Activated CD4-positive, alpha-beta T cell treated with anti-CD3 and anti-CD28 coated beads, Interleukin-2, amount 50 U/mL, for 24 hours (primary cell): ENCODE results near the gene STX8.

Experiments used
- DNase-seq, 2 donors: peaks; one replicate each; pipeline ENCODE4 v3.0.0-alpha.2; 2020; ENCODE audit warnings: low read depth in 1 of 2, low spot score in 1 of 2

Gene STX8

GRCh38 chr17:9446528-9446927 is 129.1 kb downstream of the STX8 start:
- DNase-seq, result no peak

GRCh38 chr17:9445424-9445823 is 130.2 kb downstream of the STX8 start:
- no peak for DNase-seq

- no peak for DNase-seq
Measured at GRCh38 chr17:9444687-9445086, 130.9 kb downstream of the STX8 start.

- DNase-seq, result no peak
Measured at GRCh38 chr17:9443811-9444210, 131.8 kb downstream of the STX8 start.

GRCh38 chr17:9439851-9440250 is 135.8 kb downstream of the STX8 start:
- no peak for DNase-seq

GRCh38 chr17:9436630-9437029 is 139.0 kb downstream of the STX8 start:
- no peak for DNase-seq

GRCh38 chr17:9435165-9435564 is 140.5 kb downstream of the STX8 start:
- no peak for DNase-seq

- DNase-seq, result no peak
Measured at GRCh38 chr17:9434642-9435057, 141.0 kb downstream of the STX8 start.

GRCh38 chr17:9432934-9433421 is 142.6 kb downstream of the STX8 start:
- DNase-seq, result no peak

GRCh38 chr17:9432134-9432885 is 143.3 kb downstream of the STX8 start:
- no peak for DNase-seq

- no peak for DNase-seq
Measured at GRCh38 chr17:9431620-9432019, 144.0 kb downstream of the STX8 start.

GRCh38 chr17:9427465-9428315 is 147.9 kb downstream of the STX8 start:
- DNase-seq, result no peak

GRCh38 chr17:9424071-9424640 is 151.5 kb downstream of the STX8 start:
- no peak for DNase-seq

- no peak for DNase-seq
Measured at GRCh38 chr17:9421525-9421924, 154.1 kb downstream of the STX8 start.

- no peak for DNase-seq
Measured at GRCh38 chr17:9419932-9420453, 155.6 kb downstream of the STX8 start.

- no peak for DNase-seq
Measured at GRCh38 chr17:9414471-9414870, 161.1 kb downstream of the STX8 start.

- DNase-seq, result no peak
Measured at GRCh38 chr17:9410737-9411136, 164.9 kb downstream of the STX8 start.

GRCh38 chr17:9410301-9410700 is 165.3 kb downstream of the STX8 start:
- no peak for DNase-seq

- no peak for DNase-seq
Measured at GRCh38 chr17:9409878-9410277, 165.7 kb downstream of the STX8 start.

- DNase-seq, result no peak
Measured at GRCh38 chr17:9408868-9409829, 166.5 kb downstream of the STX8 start.
